ENCODE data around the gene DDX41.

DNA sequence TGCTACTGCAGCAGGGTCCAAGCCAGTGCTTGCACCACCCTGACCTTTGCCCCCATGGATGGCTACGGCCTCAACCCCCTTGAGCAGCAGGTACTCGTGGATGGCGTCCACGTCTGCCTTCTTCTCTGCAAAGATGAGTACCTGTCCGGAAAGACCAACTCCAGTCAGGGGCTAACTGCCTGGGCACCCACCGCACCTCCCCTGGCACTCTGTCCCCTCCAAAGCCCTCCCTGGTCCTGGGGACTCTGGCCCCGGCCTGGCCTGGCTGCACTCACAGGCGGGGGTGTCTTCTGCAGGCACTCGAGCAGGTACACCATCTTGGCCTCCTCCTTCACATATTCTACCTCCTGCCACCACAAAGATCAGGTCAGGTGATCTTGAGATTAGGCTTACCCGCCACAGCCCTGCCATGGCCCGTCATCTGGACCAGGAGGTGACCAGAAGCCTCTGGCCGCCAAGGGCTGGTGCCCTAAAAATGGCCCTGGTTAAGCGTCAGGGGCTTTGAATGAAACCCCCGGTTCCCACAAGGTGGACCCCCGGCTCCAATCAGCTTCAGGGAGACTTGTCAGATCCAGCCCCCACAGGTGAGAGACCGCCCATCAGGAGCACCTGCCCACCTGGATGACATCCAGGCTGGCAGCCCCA, 3.9 kb downstream of the DDX41 start:
- TF ChIP-seq, protein P1, sequence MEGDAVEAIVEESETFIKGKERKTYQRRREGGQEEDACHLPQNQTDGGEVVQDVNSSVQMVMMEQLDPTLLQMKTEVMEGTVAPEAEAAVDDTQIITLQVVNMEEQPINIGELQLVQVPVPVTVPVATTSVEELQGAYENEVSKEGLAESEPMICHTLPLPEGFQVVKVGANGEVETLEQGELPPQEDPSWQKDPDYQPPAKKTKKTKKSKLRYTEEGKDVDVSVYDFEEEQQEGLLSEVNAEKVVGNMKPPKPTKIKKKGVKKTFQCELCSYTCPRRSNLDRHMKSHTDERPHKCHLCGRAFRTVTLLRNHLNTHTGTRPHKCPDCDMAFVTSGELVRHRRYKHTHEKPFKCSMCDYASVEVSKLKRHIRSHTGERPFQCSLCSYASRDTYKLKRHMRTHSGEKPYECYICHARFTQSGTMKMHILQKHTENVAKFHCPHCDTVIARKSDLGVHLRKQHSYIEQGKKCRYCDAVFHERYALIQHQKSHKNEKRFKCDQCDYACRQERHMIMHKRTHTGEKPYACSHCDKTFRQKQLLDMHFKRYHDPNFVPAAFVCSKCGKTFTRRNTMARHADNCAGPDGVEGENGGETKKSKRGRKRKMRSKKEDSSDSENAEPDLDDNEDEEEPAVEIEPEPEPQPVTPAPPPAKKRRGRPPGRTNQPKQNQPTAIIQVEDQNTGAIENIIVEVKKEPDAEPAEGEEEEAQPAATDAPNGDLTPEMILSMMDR (IDR thresholded peaks at IDR 0.05): no peak
- TF ChIP-seq POLR2A (IDR thresholded peaks at IDR 0.05): no peak

Data from vagina (tissue), 2 donors.